ENCODE measurements around the gene HSD17B14.
A peak's percentile ranks its signal among the peaks of the same experiment; 100 is the strongest.

The HSD17B14 gene

GRCh38 chr19:48826606-48827020, 9.7 kb downstream of the HSD17B14 start:
- no peak for DNase-seq (ENCODE audit: low spot score)

- no peak for DNase-seq (ENCODE audit: low spot score)
These were observed 13.8 kb downstream of the HSD17B14 start for GRCh38 chr19:48822514-48822913.

- no peak for DNase-seq (ENCODE audit: low spot score)
These were observed 14.7 kb downstream of the HSD17B14 start for GRCh38 chr19:48821633-48822032.

GRCh38 chr19:48819366-48819816, 16.9 kb downstream of the HSD17B14 start:
- no peak for DNase-seq (ENCODE audit: low spot score)

GRCh38 chr19:48818234-48818820, 18.0 kb downstream of the HSD17B14 start:
- DNase-seq (ENCODE audit: low spot score) = no peak

- no peak for DNase-seq (ENCODE audit: low spot score)
These were observed 18.6 kb downstream of the HSD17B14 start for GRCh38 chr19:48817585-48818124.

- no peak for DNase-seq (ENCODE audit: low spot score)
These were observed 20.3 kb downstream of the HSD17B14 start for GRCh38 chr19:48815870-48816501.

GRCh38 chr19:48814895-48815294, 21.4 kb downstream of the HSD17B14 start:
- no peak for DNase-seq (ENCODE audit: low spot score)

GRCh38 chr19:48813123-48813913, 23.0 kb downstream of the HSD17B14 start:
- no peak for DNase-seq (ENCODE audit: low spot score)

- peak; percentile 33 for DNase-seq (ENCODE audit: low spot score)
These were observed 24.0 kb downstream of the HSD17B14 start for GRCh38 chr19:48812094-48812929.

GRCh38 chr19:48810151-48810550, 26.1 kb downstream of the HSD17B14 start:
- DNase-seq (ENCODE audit: low spot score) = no peak

- DNase-seq (ENCODE audit: low spot score) = no peak
These were observed 28.5 kb downstream of the HSD17B14 start for GRCh38 chr19:48807590-48808308.

GRCh38 chr19:48806818-48807589, 29.3 kb downstream of the HSD17B14 start:
- no peak for DNase-seq (ENCODE audit: low spot score)

GRCh38 chr19:48806518-48806817, 29.8 kb downstream of the HSD17B14 start:
- DNase-seq (ENCODE audit: low spot score) = peak; percentile 79

- DNase-seq (ENCODE audit: low spot score) = no peak
These were observed 30.8 kb downstream of the HSD17B14 start for GRCh38 chr19:48805452-48805851.

GRCh38 chr19:48804496-48804895, 31.8 kb downstream of the HSD17B14 start:
- no peak for DNase-seq (ENCODE audit: low spot score)

- no peak for DNase-seq (ENCODE audit: low spot score)
These were observed 33.7 kb downstream of the HSD17B14 start for GRCh38 chr19:48802623-48803022.

GRCh38 chr19:48799358-48800300, 36.7 kb downstream of the HSD17B14 start:
- no peak for DNase-seq (ENCODE audit: low spot score)

GRCh38 chr19:48798937-48799336, 37.4 kb downstream of the HSD17B14 start:
- no peak for DNase-seq (ENCODE audit: low spot score)

Data from hematopoietic multipotent progenitor cell treated with erythropoietin and hydrocortisone succinate and interleukin-3 and kit ligand, for 15 days (in vitro differentiated cells).